ENCODE data around the gene SLCO2A1. TPM values are rescaled to one million over a fixed set of nuclear protein-coding genes. Genes with fewer than 3 reads are reported as not detected.
"Not testable (repeated sequence)": the region's sequence is repeated elsewhere in the genome, so short reads cannot be mapped to it uniquely, and the experiment has no call there.

SLCO2A1 gene
- total and polyA plus RNA-seq, 2 donors (not counting 1 experiment from before 2014, with no cell fraction given) = under 0.01 to 0.12 TPM

DNA sequence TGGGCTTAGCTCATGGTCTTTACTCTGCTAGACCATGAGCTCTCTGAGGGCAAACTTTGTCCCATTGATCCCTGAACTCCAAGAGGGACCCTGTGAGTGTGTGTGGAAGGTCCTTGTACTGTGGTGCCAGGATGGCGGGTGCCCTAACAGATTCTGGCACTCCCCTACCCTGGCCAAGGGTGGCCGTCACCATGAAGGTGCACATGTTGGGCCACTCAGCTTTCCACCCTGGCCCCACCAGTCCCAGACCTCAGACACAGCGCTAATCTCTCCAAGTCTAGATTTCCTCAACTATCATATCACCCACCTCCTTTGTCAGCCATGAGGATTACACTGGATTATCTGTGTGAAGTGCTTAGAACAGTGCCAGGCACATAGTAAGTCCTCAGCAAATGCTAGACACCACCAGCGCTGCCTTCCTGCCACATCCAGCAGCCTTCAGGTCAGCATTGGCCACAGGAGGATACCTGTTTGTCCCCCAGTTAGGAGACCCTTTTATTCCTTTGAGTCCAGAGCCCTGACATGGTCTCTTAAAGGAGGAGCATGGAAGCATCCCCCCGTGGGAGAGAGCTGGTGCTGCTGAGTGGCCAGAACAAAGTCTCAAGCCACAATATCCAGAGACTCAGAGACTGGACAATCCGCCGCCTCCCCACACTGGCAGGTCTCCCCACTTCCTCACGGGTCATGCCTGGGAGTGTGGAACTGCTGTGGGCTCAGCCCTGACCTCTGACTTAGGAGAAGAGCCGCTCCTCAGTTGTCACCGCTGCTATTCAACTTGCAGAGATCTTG, 44.5 kb upstream of the SLCO2A1 start:
- no peak overlapping the region for H3K27ac ChIP-seq (ENCODE audit: insufficient read depth, low read length)
- H3K36me3 ChIP-seq (ENCODE audit: control insufficient read depth, insufficient read depth, low read length) = no peaks in the 10 kb centered on the region
- H3K9ac ChIP-seq (ENCODE audit: insufficient read depth, low read length) = no peak overlapping the region
- H3K4me1 ChIP-seq (ENCODE audit: control insufficient read depth, extremely low read depth, insufficient read depth, low read length) = peaks cover 15% of the 10 kb centered on the region
- H3K79me2 ChIP-seq (ENCODE audit: control insufficient read depth, insufficient read depth, low read length) = no peaks in the 10 kb centered on the region
- H3K4me2 ChIP-seq (ENCODE audit: extremely low read depth, insufficient read depth, low read length) = no peak overlapping the region
- H2AFZ ChIP-seq (ENCODE audit: low read length) = no peak overlapping the region
- no peak overlapping the region for H3K4me3 ChIP-seq (replicated peaks in 1 of 4; ENCODE audit: control extremely low read depth in 1 of 4, insufficient read depth in 1 of 4, low read depth in 3 of 4, low read length in 4 of 4)
- H3K27me3 ChIP-seq (ENCODE audit: control insufficient read depth, insufficient read depth, low read length) = no peaks in the 10 kb centered on the region
- no peak for TF ChIP-seq EZH2 (IDR thresholded peaks at IDR 0.05; ENCODE audit: low read length, missing control alignments)
- TF ChIP-seq, protein P1, sequence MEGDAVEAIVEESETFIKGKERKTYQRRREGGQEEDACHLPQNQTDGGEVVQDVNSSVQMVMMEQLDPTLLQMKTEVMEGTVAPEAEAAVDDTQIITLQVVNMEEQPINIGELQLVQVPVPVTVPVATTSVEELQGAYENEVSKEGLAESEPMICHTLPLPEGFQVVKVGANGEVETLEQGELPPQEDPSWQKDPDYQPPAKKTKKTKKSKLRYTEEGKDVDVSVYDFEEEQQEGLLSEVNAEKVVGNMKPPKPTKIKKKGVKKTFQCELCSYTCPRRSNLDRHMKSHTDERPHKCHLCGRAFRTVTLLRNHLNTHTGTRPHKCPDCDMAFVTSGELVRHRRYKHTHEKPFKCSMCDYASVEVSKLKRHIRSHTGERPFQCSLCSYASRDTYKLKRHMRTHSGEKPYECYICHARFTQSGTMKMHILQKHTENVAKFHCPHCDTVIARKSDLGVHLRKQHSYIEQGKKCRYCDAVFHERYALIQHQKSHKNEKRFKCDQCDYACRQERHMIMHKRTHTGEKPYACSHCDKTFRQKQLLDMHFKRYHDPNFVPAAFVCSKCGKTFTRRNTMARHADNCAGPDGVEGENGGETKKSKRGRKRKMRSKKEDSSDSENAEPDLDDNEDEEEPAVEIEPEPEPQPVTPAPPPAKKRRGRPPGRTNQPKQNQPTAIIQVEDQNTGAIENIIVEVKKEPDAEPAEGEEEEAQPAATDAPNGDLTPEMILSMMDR (conservative IDR thresholded peaks at IDR 0.05 in 1 of 2, IDR thresholded peaks at IDR 0.05 in 1 of 2; ENCODE audit: low read depth in 1 of 2, low read length in 2 of 2) = no peak
- DNase-seq (ENCODE audit: low read depth in 2 of 2) = no peak
- no peaks in the 10 kb centered on the region for H4K20me1 ChIP-seq (ENCODE audit: control insufficient read depth, extremely low read depth, insufficient read depth, low read length)
- H3K9me3 ChIP-seq (ENCODE audit: control insufficient read depth, insufficient read depth, low read depth, low read length) = no peaks in the 10 kb centered on the region

DNA sequence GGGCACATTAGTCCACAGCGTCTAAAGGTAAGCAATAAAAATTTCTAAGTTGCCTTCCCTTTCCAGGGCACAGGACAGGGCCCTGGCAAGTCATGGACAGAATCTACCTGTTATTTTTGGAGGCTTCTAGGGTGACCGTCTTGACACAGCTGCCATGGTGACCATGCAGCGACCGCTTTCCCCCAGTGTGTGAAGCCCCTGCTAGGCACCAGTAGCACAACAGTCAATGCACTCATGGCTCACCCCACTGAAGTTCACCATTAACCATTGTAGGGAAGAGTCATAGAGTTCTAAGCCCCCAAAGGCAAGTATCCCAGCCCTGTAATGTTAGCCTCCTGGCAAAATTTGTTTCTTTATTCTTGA, 43.8 kb upstream of the SLCO2A1 start:
- no peak overlapping the region for H3K4me2 ChIP-seq (ENCODE audit: extremely low read depth, insufficient read depth, low read length)
- H3K9ac ChIP-seq (ENCODE audit: insufficient read depth, low read length) = no peak overlapping the region
- H3K36me3 ChIP-seq (ENCODE audit: control insufficient read depth, insufficient read depth, low read length) = no peaks in the 10 kb centered on the region
- H3K4me1 ChIP-seq (ENCODE audit: control insufficient read depth, extremely low read depth, insufficient read depth, low read length) = peaks cover 11% of the 10 kb centered on the region
- no peaks in the 10 kb centered on the region for H3K27me3 ChIP-seq (ENCODE audit: control insufficient read depth, insufficient read depth, low read length)
- no peak for DNase-seq (ENCODE audit: low read depth in 2 of 2)
- H3K9me3 ChIP-seq (ENCODE audit: control insufficient read depth, insufficient read depth, low read depth, low read length) = no peaks in the 10 kb centered on the region
- no peaks in the 10 kb centered on the region for H4K20me1 ChIP-seq (ENCODE audit: control insufficient read depth, extremely low read depth, insufficient read depth, low read length)
- no peak overlapping the region for H2AFZ ChIP-seq (ENCODE audit: low read length)
- no peak overlapping the region for H3K27ac ChIP-seq (ENCODE audit: insufficient read depth, low read length)
- TF ChIP-seq EZH2 (IDR thresholded peaks at IDR 0.05; ENCODE audit: low read length, missing control alignments) = no peak
- TF ChIP-seq, protein P1 (conservative IDR thresholded peaks at IDR 0.05 in 1 of 2, IDR thresholded peaks at IDR 0.05 in 1 of 2; ENCODE audit: low read depth in 1 of 2, low read length in 2 of 2) = no peak
- H3K79me2 ChIP-seq (ENCODE audit: control insufficient read depth, insufficient read depth, low read length) = no peaks in the 10 kb centered on the region
- H3K4me3 ChIP-seq (replicated peaks in 1 of 4; ENCODE audit: control extremely low read depth in 1 of 4, insufficient read depth in 1 of 4, low read depth in 3 of 4, low read length in 4 of 4) = no peak overlapping the region

DNA sequence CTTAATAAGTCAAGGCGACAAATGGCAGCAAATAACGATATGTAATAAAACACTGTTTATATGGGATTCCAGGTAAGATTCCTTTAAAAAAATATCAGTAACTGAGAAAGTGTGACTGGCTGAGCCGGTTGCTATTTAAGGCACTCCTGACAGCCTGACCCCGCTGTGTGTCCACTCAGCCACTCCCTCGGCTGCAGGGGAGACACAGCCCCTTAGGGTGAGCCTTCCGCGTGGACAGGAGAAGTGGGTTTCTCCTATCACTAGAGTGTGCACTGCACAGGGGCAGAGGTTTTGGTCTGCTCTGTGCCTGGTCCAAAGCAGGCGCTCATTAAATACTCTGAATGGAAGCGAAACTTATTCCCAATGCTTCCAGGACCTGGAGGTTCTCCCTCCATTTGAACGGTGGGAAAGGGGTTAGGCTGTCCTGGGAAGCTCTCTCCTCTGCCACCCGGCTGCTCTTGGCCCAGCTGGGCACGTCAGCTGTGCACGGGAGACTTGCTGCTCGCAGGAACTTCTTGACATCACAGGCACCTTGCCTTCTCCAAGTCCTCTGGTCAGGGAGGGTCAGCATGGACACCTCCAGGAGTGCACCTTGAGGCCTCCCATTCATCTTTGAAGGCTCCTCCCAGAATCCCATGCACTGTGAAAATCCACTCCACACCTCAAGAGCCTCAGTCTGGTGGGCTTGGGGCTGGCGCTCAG, 43.3 kb upstream of the SLCO2A1 start:
- no peaks in the 10 kb centered on the region for H3K36me3 ChIP-seq (ENCODE audit: control insufficient read depth, insufficient read depth, low read length)
- DNase-seq (ENCODE audit: low read depth in 2 of 2) = no peak
- TF ChIP-seq EZH2 (IDR thresholded peaks at IDR 0.05; ENCODE audit: low read length, missing control alignments) = no peak

DNA sequence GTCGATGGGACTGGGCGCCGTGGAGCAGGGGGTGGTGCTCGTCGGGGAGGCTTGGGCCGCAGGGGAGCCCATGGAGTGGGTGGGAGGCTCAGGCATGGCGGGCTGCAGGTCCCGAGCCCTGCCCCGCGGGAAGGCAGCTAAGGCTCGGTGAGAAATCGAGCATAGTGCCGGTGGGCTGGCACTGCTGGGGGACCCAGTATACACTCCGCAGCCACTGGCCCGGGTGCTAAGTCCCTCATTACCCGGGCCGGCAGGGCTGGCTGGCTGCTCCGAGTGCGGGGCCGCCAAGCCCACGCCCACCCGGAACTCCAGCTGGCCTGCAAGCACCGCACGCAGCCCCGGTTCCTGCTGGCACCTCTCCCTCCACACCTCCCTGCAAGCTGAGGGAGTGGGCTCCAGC, 40.6 kb upstream of the SLCO2A1 start:
- H3K27me3 ChIP-seq (ENCODE audit: control insufficient read depth, insufficient read depth, low read length); DNase-seq (ENCODE audit: low read depth in 2 of 2); H2AFZ ChIP-seq (ENCODE audit: low read length); H3K9ac ChIP-seq (ENCODE audit: insufficient read depth, low read length); H3K4me3 ChIP-seq (replicated peaks in 1 of 4; ENCODE audit: control extremely low read depth in 1 of 4, insufficient read depth in 1 of 4, low read depth in 3 of 4, low read length in 4 of 4); H3K79me2 ChIP-seq (ENCODE audit: control insufficient read depth, insufficient read depth, low read length); H3K4me2 ChIP-seq (ENCODE audit: extremely low read depth, insufficient read depth, low read length); H4K20me1 ChIP-seq (ENCODE audit: control insufficient read depth, extremely low read depth, insufficient read depth, low read length); H3K36me3 ChIP-seq (ENCODE audit: control insufficient read depth, insufficient read depth, low read length); H3K9me3 ChIP-seq (ENCODE audit: control insufficient read depth, insufficient read depth, low read depth, low read length); H3K27ac ChIP-seq (ENCODE audit: insufficient read depth, low read length); H3K4me1 ChIP-seq (ENCODE audit: control insufficient read depth, extremely low read depth, insufficient read depth, low read length): not testable (repeated sequence)

More for the DNA sequence above, 43.3 kb upstream of the SLCO2A1 start:
- Histone ChIP-seq H3K27ac (ENCODE audit: insufficient read depth, low read length) (no peak overlapping the region), H3K4me1 (ENCODE audit: control insufficient read depth, extremely low read depth, insufficient read depth, low read length) (peaks cover 8% of the 10 kb centered on the region), H3K4me3 (replicated peaks in 1 of 4; ENCODE audit: control extremely low read depth in 1 of 4, insufficient read depth in 1 of 4, low read depth in 3 of 4, low read length in 4 of 4) (no peak overlapping the region), H3K27me3 (ENCODE audit: control insufficient read depth, insufficient read depth, low read length) (no peaks in the 10 kb centered on the region), H3K79me2 (ENCODE audit: control insufficient read depth, insufficient read depth, low read length) (no peaks in the 10 kb centered on the region), H4K20me1 (ENCODE audit: control insufficient read depth, extremely low read depth, insufficient read depth, low read length) (no peaks in the 10 kb centered on the region), H3K9ac (ENCODE audit: insufficient read depth, low read length) (no peak overlapping the region), H2AFZ (ENCODE audit: low read length) (no peak overlapping the region), H3K4me2 (ENCODE audit: extremely low read depth, insufficient read depth, low read length) (no peak overlapping the region), H3K9me3 (ENCODE audit: control insufficient read depth, insufficient read depth, low read depth, low read length) (no peaks in the 10 kb centered on the region)

Measured in fibroblast of lung (primary cell).